Neural crest cell (in vitro differentiated cells): ENCODE results near the gene E2F6. TPM values are rescaled to one million over a fixed set of nuclear protein-coding genes. Genes with fewer than 3 reads are reported as not detected.

Experiments used
- DNase-seq: peaks from one replicate; pipeline ENCODE4 v3.0.0; 2021; ENCODE audit warnings: low read depth, mixed read lengths, low spot score
- H3K27ac Mint-ChIP-seq: one replicate; pipeline ENCODE4 v1.8.0; 2021; ENCODE audit warnings: mild to moderate bottlenecking, mixed read lengths; ENCODE audit not compliant: unreplicated experiment
- H3K27me3 Mint-ChIP-seq: 2 replicates; pipeline ENCODE4 v1.8.0; 2021; ENCODE audit warnings: low read depth, mild to moderate bottlenecking, mixed read lengths
- H3K36me3 Mint-ChIP-seq: 2 replicates; pipeline ENCODE4 v1.8.0; 2021; ENCODE audit warnings: low read depth, mild to moderate bottlenecking, mixed read lengths
- H3K4me1 Mint-ChIP-seq: 2 replicates; pipeline ENCODE4 v1.8.0; 2021; ENCODE audit warnings: mixed read lengths
- H3K4me3 Mint-ChIP-seq: one replicate; pipeline ENCODE4 v1.8.0; 2021; ENCODE audit warnings: mild to moderate bottlenecking, mixed read lengths
- H3K9me3 Mint-ChIP-seq: 2 replicates; pipeline ENCODE4 v1.8.0; 2021; ENCODE audit warnings: mixed read lengths
- total RNA-seq: library from RNA; stranded (reverse); gene quantifications from 2 replicates; pipeline ENCODE4 v1.2.1, GENCODE V29; 2021
- TF ChIP-seq, protein P1 (sequence below): fragments of 200-600 bp; sonication (generic); conservative IDR thresholded peaks from 2 replicates; pipeline ENCODE4 v1.5.0; 2021; ENCODE audit warnings: antibody characterized with exemption, mild to moderate bottlenecking

E2F6 gene
- total RNA-seq, 1 donor from 2014 or later = 28.5 TPM

DNA sequence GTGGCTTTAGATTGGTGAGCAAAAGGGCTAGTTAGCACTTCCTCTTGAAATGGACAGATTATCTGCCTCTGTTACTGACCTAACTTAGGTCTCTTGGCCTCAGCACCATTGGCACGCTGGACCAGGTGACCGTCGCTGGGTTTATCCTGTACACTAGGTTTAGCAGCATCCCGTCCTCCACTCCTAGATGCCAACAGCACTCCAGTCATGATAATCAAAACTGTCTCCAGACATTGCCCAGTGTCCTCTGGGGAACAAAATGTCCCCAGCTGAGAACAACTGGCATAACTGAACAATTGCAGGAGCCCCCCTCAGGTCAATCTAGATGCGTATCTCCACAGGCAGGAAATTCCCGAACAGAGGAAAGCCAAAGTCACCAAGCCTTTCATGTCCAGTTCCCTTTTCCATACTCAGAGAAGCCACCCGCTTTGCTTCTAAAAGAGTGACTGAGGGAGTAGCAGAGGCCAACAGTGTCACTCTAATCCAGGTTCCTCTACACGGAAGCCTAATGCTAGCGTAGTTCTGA, 27.3 kb downstream of the E2F6 start:
- Mint-ChIP-seq H3K9me3 (peaks cover 23% of the 10 kb centered on the region), H3K4me3 (no peak overlapping the region), H3K27me3 (no peaks in the 10 kb centered on the region), H3K36me3 (peaks cover 65% of the 10 kb centered on the region), H3K4me1 (no peaks in the 10 kb centered on the region), H3K27ac (no peak overlapping the region)
- DNase-seq = no peak
- TF ChIP-seq, protein P1, sequence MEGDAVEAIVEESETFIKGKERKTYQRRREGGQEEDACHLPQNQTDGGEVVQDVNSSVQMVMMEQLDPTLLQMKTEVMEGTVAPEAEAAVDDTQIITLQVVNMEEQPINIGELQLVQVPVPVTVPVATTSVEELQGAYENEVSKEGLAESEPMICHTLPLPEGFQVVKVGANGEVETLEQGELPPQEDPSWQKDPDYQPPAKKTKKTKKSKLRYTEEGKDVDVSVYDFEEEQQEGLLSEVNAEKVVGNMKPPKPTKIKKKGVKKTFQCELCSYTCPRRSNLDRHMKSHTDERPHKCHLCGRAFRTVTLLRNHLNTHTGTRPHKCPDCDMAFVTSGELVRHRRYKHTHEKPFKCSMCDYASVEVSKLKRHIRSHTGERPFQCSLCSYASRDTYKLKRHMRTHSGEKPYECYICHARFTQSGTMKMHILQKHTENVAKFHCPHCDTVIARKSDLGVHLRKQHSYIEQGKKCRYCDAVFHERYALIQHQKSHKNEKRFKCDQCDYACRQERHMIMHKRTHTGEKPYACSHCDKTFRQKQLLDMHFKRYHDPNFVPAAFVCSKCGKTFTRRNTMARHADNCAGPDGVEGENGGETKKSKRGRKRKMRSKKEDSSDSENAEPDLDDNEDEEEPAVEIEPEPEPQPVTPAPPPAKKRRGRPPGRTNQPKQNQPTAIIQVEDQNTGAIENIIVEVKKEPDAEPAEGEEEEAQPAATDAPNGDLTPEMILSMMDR = no peak

DNA sequence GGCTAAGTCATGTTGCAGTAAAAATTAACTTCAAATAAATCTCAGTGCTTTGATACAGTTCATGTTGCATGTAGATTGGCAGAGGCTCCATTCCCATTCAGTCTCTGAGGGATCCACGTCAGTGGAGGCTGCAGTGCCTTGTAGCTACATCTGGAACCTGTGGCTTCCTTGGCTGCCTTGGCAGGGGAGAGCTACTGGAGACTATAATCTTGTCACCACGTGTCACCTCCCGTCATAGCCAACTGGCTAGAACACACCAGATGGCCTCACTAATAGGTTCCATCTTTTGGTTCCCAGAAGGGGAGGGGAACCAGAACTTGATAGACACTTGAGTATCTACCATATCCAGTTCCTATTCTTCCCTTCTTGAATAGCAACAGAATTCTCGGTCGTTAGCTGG, 28.4 kb downstream of the E2F6 start:
- peaks cover 20% of the 10 kb centered on the region for H3K9me3 Mint-ChIP-seq
- TF ChIP-seq, protein P1 = no peak
- H3K36me3 Mint-ChIP-seq = peaks cover 61% of the 10 kb centered on the region
- no peak for DNase-seq
- no peak overlapping the region for H3K4me3 Mint-ChIP-seq
- H3K27me3 Mint-ChIP-seq = no peaks in the 10 kb centered on the region
- H3K27ac Mint-ChIP-seq = peak overlapping the region; percentile 63
- H3K4me1 Mint-ChIP-seq = no peaks in the 10 kb centered on the region

- Mint-ChIP-seq H3K4me1 (no peaks in the 10 kb centered on the region), H3K9me3 (peaks cover 20% of the 10 kb centered on the region), H3K27me3 (no peaks in the 10 kb centered on the region), H3K4me3 (no peak overlapping the region), H3K36me3 (peaks cover 48% of the 10 kb centered on the region), H3K27ac (no peak overlapping the region)
- TF ChIP-seq, protein P1 = no peak
- no peak for DNase-seq
Observed at GRCh38 chr2:11435036-11435435, 30.9 kb downstream of the E2F6 start.

GRCh38 chr2:11434443-11434842, 31.5 kb downstream of the E2F6 start:
- TF ChIP-seq, protein P1 = no peak
- H3K9me3 Mint-ChIP-seq = peaks cover 15% of the 10 kb centered on the region
- peaks cover 45% of the 10 kb centered on the region for H3K36me3 Mint-ChIP-seq
- no peaks in the 10 kb centered on the region for H3K27me3 Mint-ChIP-seq
- DNase-seq = no peak
- no peak overlapping the region for H3K27ac Mint-ChIP-seq
- no peaks in the 10 kb centered on the region for H3K4me1 Mint-ChIP-seq
- H3K4me3 Mint-ChIP-seq = no peak overlapping the region

- Mint-ChIP-seq H3K27ac (no peak overlapping the region), H3K4me1 (no peaks in the 10 kb centered on the region), H3K4me3 (no peak overlapping the region), H3K36me3 (peaks cover 44% of the 10 kb centered on the region), H3K9me3 (peaks cover 15% of the 10 kb centered on the region), H3K27me3 (no peaks in the 10 kb centered on the region)
- no peak for DNase-seq
- TF ChIP-seq, protein P1 = no peak
Observed at GRCh38 chr2:11433822-11434221, 32.1 kb downstream of the E2F6 start.
